ENCODE data around the gene RCCD1. TPM values are rescaled to one million over a fixed set of nuclear protein-coding genes. Genes with fewer than 3 reads are reported as not detected.

RCCD1 gene
- total and polyA plus RNA-seq, 2 donors from 2014 or later: 11.6 TPM

DNA sequence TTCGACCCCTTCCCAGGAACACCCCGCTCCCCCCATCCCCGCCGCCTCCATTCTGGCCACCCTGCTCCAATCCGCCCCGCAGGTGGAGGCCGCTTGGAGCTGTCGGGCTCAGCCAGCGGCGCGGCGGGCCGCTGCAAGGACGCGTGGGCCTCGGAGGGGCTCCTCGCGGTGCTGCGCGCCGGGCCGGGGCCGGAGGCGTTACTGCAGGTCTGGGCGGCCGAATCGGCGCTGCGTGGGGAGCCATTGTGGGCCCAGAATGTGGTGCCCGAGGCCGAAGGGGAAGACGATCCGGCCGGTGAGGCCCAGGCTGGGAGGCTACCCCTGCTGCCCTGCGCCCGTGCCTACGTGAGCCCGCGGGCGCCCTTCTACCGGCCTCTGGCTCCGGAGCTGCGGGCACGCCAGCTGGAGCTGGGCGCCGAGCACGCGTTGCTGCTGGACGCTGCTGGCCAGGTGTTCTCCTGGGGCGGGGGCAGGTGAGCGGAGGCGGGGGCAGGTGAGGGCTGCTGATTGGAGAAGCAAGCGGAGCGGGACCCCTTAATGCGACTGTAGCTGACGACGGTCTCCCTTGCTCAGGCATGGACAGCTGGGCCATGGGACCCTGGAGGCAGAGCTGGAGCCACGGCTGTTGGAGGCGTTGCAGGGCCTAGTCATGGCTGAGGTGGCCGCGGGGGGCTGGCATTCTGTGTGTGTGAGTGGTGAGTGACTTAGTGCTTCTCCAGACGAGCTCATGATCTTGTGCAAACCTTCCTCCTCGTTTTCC, 2.5 kb downstream of the RCCD1 start:
- no peak for TF ChIP-seq CTCF (IDR thresholded peaks at IDR 0.05; ENCODE audit: borderline replicate concordance, extremely low read depth, insufficient read depth)
- Histone ChIP-seq H3K4me3 (ENCODE audit: low read length in 3 of 3) (peak overlapping the region; percentile 7 to 60 (median 23)), H3K9me3 (ENCODE audit: control insufficient read depth in 2 of 3, insufficient read depth in 1 of 3, low read length in 3 of 3) (no peaks in the 10 kb centered on the region), H3K27ac (ENCODE audit: low read depth in 2 of 2, low read length in 2 of 2) (no peak overlapping the region), H3K4me1 (ENCODE audit: control insufficient read depth in 2 of 3, insufficient read depth in 2 of 3, low read depth in 1 of 3, low read length in 3 of 3) (peaks cover 0 to 12% (median 5%) of the 10 kb centered on the region in 3 donors), H3K9ac (ENCODE audit: low read length in 3 of 3) (peak overlapping the region in 2 of 3 donors; percentile 17 to 61), H3K27me3 (ENCODE audit: control insufficient read depth, insufficient read depth, low read length) (no peaks in the 10 kb centered on the region), H3K36me3 (ENCODE audit: control insufficient read depth in 2 of 3, insufficient read depth in 3 of 3, low read length in 3 of 3) (peaks cover 0 to 7% (median 3%) of the 10 kb centered on the region in 3 donors)
- intact Hi-C loops (cut with DNase I): no loop called here
- DNase-seq (peak; percentile 59 to 79 (median 64)), FAIRE-seq (no peak)

- no peak for TF ChIP-seq CTCF (IDR thresholded peaks at IDR 0.05; ENCODE audit: borderline replicate concordance, extremely low read depth, insufficient read depth)
- H3K9ac ChIP-seq (ENCODE audit: low read length in 3 of 3): peak overlapping the region in 1 of 3 donors; percentile 61
- no peak for FAIRE-seq
- no peak overlapping the region for H3K27ac ChIP-seq (ENCODE audit: low read depth in 2 of 2, low read length in 2 of 2)
- peaks cover 0 to 5% (median under 1%) of the 10 kb centered on the region in 3 donors for H3K36me3 ChIP-seq (ENCODE audit: control insufficient read depth in 2 of 3, insufficient read depth in 3 of 3, low read length in 3 of 3)
- H3K4me1 ChIP-seq (ENCODE audit: control insufficient read depth in 2 of 3, insufficient read depth in 2 of 3, low read depth in 1 of 3, low read length in 3 of 3): peaks cover 0 to 12% (median 5%) of the 10 kb centered on the region in 3 donors
- peak overlapping the region in 2 of 3 donors; percentile 7 to 60 for H3K4me3 ChIP-seq (ENCODE audit: low read length in 3 of 3)
- no peaks in the 10 kb centered on the region for H3K9me3 ChIP-seq (ENCODE audit: control insufficient read depth in 2 of 3, insufficient read depth in 1 of 3, low read length in 3 of 3)
- intact Hi-C loops (cut with DNase I): no loop called here
- peak in 2 of 5 donors; percentile 61 for DNase-seq
- H3K27me3 ChIP-seq (ENCODE audit: control insufficient read depth, insufficient read depth, low read length): no peaks in the 10 kb centered on the region
Observed at GRCh38 chr15:90957791-90958190, 3.1 kb downstream of the RCCD1 start.

DNA sequence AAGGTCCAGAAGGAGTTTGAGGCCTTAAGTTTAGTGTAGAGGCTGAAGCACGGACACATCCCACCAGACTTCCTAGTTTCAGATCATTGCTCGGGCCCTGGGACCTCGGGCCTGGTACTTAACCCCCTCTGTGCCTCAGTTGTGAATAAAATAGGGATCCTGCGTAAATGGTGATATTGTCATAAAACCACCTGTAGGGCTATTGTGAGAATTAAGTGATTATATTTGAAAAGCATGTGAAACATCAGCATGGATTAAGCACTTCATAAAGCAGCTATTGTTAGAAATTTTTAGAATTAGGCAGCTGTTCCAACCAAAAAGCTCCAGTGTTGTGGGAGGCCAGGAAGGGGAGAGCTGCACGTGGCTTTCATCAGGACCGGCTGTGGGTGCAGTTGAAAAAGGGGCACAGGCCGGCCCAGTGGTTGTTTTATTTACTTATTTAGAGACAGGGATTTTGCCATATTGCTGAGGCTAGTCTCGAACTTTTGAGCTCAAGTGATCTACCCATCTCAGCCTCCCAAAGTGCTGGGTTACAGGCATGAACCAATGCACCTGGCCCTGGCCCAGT, 4.4 kb downstream of the RCCD1 start:
- no peak overlapping the region for H3K9ac ChIP-seq (ENCODE audit: low read length in 3 of 3)
- FAIRE-seq: no peak

More for the DNA sequence above, 4.4 kb downstream of the RCCD1 start:
- no peak for TF ChIP-seq CTCF (IDR thresholded peaks at IDR 0.05; ENCODE audit: borderline replicate concordance, extremely low read depth, insufficient read depth)
- H3K36me3 ChIP-seq (ENCODE audit: control insufficient read depth in 2 of 3, insufficient read depth in 3 of 3, low read length in 3 of 3): no peaks in the 10 kb centered on the region
- no peaks in the 10 kb centered on the region for H3K27me3 ChIP-seq (ENCODE audit: control insufficient read depth, insufficient read depth, low read length)
- peak in 1 of 5 donors; percentile 11 for DNase-seq
- H3K27ac ChIP-seq (ENCODE audit: low read depth in 2 of 2, low read length in 2 of 2): no peak overlapping the region
- H3K4me3 ChIP-seq (ENCODE audit: low read length in 3 of 3): no peak overlapping the region
- intact Hi-C loops (cut with DNase I): no loop called here
- H3K4me1 ChIP-seq (ENCODE audit: control insufficient read depth in 2 of 3, insufficient read depth in 2 of 3, low read depth in 1 of 3, low read length in 3 of 3): peaks cover 0 to 12% (median 5%) of the 10 kb centered on the region in 3 donors
- H3K9me3 ChIP-seq (ENCODE audit: control insufficient read depth in 2 of 3, insufficient read depth in 1 of 3, low read length in 3 of 3): no peaks in the 10 kb centered on the region

Measured in kidney (tissue), 14 donors.